NCI-H1417 (cell line): ENCODE data around the gene GBP3.
A peak's percentile ranks its signal among the peaks of the same experiment; 100 is the strongest.
"Not testable (repeated sequence)": the region's sequence is repeated elsewhere in the genome, so short reads cannot be mapped to it uniquely, and the experiment has no call there.

Source experiments
- DNase-seq, 3 experiments: peaks; one replicate each; lab custom pipeline; 2025; lab: John Stamatoyannopoulos, UW

The GBP3 gene

DNA sequence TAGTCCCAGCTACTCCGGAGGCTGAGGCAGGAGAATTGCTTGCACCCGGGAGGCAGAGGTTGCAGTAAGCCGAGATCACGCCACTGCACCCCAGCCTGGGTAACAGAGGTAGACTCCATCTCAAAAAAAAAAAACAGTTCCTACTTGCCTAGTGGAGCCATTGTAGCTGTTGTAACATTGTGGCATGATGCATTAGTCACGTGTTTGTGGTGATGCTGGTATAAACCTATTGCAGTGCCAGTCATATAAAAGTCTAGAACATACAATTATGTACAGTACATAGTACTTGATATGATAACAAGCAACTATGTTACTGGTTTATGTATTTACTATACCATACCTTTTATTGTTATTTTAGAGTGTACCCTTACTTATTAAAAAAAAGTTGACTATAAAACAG lies 46.4 kb downstream of the GBP3 start:
- no peak for DNase-seq

DNA sequence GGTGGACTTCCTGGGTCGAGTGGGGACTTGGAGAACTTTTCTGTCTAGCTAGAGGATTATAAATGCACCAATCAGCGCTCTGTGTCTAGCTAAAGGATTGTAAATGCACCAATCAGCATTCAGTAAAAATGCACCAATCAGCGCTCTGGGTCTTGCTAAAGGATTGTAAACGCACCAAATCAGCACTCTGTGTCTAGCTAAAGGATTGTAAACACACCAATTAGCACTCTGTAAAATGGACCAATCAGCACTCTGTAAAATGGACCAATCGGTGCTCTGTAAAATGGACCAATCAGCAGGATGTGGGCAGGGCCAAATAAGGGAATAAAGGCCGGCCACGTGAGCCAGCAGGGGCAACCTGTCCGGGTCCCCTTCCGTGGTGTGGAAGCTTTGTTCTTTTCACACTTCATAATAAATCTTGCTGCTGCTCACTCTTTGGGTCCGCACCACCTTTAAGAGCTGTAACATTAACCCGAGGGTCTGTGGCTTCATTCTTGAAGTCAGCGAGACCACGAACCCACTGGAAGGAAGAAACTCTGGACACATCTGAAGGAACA lies 48.0 kb downstream of the GBP3 start:
- not testable (repeated sequence) for DNase-seq

DNA sequence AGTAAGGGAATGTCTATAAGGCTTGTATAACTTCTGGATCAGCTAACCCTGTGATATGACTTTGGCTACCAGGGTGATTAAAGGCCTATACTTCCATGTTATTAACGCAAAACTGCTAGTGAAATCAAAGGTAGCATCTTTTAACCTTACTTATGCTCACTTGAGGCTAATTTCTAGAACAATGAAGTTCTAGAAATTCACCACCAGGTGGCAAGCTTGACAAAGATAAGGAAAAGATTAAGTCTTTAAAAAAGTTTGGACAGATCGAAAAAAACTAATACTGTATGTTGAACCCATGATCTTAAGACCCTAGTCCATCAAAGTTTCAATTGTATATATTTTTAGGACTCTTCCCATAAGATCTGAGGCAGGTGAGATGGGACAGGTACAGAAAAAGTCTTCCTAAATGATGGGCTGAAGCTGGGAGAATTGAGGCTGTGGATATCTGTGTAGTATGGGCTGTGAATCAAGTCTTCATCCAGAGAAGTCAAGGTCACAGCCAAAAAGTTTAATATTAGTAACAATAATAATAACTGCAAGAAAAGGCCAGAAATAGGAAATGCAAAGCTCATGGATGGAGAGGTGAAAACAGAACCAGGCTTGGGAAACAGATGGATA lies 49.0 kb downstream of the GBP3 start:
- DNase-seq, result peak in 2 of 3 experiments; percentile 2 to 37

GRCh38 chr1:88961647-88962275 lies 60.9 kb downstream of the GBP3 start:
- no peak for DNase-seq

GRCh38 chr1:88961081-88961480 lies 61.6 kb downstream of the GBP3 start:
- DNase-seq, result no peak
